Measurements from ENCODE around the gene CEP128.

DNA sequence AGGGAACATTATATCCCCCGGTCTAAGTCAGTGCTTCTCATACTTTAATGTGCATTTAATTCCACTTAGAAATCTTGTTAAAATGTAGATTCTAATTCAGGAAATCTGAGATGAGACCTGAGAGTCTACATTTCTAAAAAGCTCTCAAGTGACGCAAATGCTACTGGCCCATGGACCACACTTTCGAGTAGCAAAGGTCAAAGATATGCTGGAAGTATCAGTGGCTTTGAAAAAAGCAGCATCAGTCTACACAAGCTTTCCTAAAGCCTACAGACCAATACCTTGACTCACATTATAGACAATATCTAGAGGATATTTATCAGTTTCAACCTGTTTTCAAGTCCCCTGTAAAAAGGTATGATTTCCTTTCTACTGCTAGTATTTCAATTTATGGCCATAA lies 248.6 kb downstream of the CEP128 start:
- no peak for TF ChIP-seq POLR2A (IDR thresholded peaks at IDR 0.05)
- TF ChIP-seq, protein P1, sequence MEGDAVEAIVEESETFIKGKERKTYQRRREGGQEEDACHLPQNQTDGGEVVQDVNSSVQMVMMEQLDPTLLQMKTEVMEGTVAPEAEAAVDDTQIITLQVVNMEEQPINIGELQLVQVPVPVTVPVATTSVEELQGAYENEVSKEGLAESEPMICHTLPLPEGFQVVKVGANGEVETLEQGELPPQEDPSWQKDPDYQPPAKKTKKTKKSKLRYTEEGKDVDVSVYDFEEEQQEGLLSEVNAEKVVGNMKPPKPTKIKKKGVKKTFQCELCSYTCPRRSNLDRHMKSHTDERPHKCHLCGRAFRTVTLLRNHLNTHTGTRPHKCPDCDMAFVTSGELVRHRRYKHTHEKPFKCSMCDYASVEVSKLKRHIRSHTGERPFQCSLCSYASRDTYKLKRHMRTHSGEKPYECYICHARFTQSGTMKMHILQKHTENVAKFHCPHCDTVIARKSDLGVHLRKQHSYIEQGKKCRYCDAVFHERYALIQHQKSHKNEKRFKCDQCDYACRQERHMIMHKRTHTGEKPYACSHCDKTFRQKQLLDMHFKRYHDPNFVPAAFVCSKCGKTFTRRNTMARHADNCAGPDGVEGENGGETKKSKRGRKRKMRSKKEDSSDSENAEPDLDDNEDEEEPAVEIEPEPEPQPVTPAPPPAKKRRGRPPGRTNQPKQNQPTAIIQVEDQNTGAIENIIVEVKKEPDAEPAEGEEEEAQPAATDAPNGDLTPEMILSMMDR (IDR thresholded peaks at IDR 0.05), result no peak

Measured in stomach (tissue), 4 donors.